Upper lobe of left lung (tissue), 6 donors: ENCODE results near the gene ELP4. TPM values are rescaled to one million over a fixed set of nuclear protein-coding genes. Genes with fewer than 3 reads are reported as not detected.
"Not testable (repeated sequence)": the region's sequence is repeated elsewhere in the genome, so short reads cannot be mapped to it uniquely, and the experiment has no call there.

Experiments used
- ATAC-seq, 2 donors: fragments of 200-7000 bp; cut with Tn5 transposase; one replicate each; pipeline ENCODE4 v1.9.1; 2022; ENCODE audit warnings: mild to moderate bottlenecking in 2 of 2, moderate library complexity in 2 of 2; ENCODE audit not compliant: low FRiP score in 2 of 2
- DNase-seq, 2 donors: peaks; one replicate each; pipeline ENCODE4 v3.0.0-alpha.2; 2019 to 2020
- H3K27ac ChIP-seq, 4 donors: fragments of 200-600 bp; sonication (generic); one replicate each; pipeline ENCODE4 v1.5.1; 2016 to 2019
- H3K27me3 ChIP-seq, 4 donors: fragments of 200-600 bp; sonication (generic); one replicate each; pipeline ENCODE4 v1.5.1; 2017 to 2019
- H3K36me3 ChIP-seq, 4 donors: fragments of 200-600 bp; sonication (generic); one replicate each; pipeline ENCODE4 v1.5.1; 2016 to 2019
- H3K4me1 ChIP-seq, 4 donors: fragments of 200-600 bp; sonication (generic); one replicate each; pipeline ENCODE4 v1.5.1; 2018 to 2019
- H3K4me3 ChIP-seq, 4 donors: fragments of 200-600 bp; sonication (generic); one replicate each; pipeline ENCODE4 v1.5.1; 2017 to 2019; ENCODE audit warnings: mild to moderate bottlenecking in 2 of 4, moderate library complexity in 1 of 4
- H3K9me3 ChIP-seq, 4 donors: fragments of 200-600 bp; sonication (generic); one replicate each; pipeline ENCODE4 v1.5.1; 2018 to 2019
- EP300 ChIP-seq, 4 donors: sonication (generic); formaldehyde crosslinking; IDR thresholded peaks; one replicate each; pipeline ENCODE4 v1.5.1; 2017; ENCODE audit warnings: antibody characterized with exemption in 4 of 4, control low read depth in 2 of 4
- POLR2A ChIP-seq, 4 donors: fragments of 450-650 bp; IDR thresholded peaks; one replicate each; pipeline ENCODE4 v1.5.1; 2016 to 2017; ENCODE audit warnings: antibody characterized with exemption in 4 of 4, mild to moderate bottlenecking in 2 of 4
- POLR2AphosphoS5 ChIP-seq, 2 donors: sonication (generic); formaldehyde crosslinking; IDR thresholded peaks; one replicate each; pipeline ENCODE4 v1.5.1; 2017; ENCODE audit warnings: antibody characterized with exemption in 2 of 2
- WGBS, 2 donors: methylation state at CpG; one replicate each; pipeline ENCODE4 v1.1.5; 2017 to 2018; 5-methylcytosine and 5-hydroxymethylcytosine counted together
- total RNA-seq, 6 donors: library from RNA; depleted of rRNA in 4 of 6; stranded (reverse); fragments of >200 nt in 4 of 6; gene quantifications; one replicate each; pipeline versions ENCODE4 v1.1.0 to v1.2.1, GENCODE V29; 2016 to 2021
- TF ChIP-seq, protein P1 (sequence below), 6 experiments: fragments of 450-650 bp in 4 of 6; fragments of 200-600 bp in 2 of 6; sonication (generic) in 2 of 6; IDR thresholded peaks; one replicate each; pipeline ENCODE4 v1.5.1; 2016 to 2019; ENCODE audit warnings: antibody characterized with exemption in 6 of 6
- donor health status: DM: no; HTN: no; CAD: no; lungs with moderate emphysema.
- donor health status: DM: no; HTN: yes; CAD: no; lungs with severe emphysema.

The ELP4 gene
- total RNA-seq, 6 donors from 2014 or later, result 6.3 to 34.7 (median 18.6) TPM

DNA sequence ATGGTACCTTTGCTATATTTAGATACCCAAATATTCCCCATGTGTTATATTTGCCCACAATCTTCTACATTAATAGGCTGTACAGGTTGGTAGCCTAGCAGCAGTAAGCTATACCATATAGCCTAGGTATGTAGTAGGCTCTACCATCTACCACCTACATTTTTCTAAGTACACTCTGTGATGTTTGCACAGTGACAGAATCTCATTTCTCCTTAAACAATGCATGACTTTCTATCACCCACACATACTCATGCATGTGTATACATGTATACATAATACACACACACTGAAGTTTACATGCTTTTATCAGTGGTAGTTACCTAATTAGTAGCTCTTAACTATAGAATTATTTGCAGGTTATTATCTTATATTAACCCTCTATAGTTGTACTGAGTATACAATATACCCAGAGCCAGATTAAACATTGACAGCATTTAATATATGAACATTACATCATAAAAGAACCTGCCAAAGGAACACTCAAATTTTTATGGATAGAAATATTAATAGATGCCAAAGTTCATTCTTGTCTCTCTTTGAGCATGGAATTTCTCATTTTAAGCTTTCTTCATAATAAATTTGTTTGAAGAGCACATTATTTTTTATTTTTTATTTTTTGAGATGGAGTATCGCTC is 51.4 kb downstream of the ELP4 start:
- no peak for ATAC-seq
- no peak overlapping the region for H3K27ac ChIP-seq
- H3K36me3 ChIP-seq, result no peaks in the 10 kb centered on the region
- TF ChIP-seq POLR2AphosphoS5 (IDR thresholded peaks at IDR 0.05) (no peak), POLR2A (IDR thresholded peaks at IDR 0.05) (no peak), EP300 (IDR thresholded peaks at IDR 0.05) (no peak)
- TF ChIP-seq, protein P1, sequence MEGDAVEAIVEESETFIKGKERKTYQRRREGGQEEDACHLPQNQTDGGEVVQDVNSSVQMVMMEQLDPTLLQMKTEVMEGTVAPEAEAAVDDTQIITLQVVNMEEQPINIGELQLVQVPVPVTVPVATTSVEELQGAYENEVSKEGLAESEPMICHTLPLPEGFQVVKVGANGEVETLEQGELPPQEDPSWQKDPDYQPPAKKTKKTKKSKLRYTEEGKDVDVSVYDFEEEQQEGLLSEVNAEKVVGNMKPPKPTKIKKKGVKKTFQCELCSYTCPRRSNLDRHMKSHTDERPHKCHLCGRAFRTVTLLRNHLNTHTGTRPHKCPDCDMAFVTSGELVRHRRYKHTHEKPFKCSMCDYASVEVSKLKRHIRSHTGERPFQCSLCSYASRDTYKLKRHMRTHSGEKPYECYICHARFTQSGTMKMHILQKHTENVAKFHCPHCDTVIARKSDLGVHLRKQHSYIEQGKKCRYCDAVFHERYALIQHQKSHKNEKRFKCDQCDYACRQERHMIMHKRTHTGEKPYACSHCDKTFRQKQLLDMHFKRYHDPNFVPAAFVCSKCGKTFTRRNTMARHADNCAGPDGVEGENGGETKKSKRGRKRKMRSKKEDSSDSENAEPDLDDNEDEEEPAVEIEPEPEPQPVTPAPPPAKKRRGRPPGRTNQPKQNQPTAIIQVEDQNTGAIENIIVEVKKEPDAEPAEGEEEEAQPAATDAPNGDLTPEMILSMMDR (IDR thresholded peaks at IDR 0.05), result no peak
- peaks cover 0 to 10% (median 0%) of the 10 kb centered on the region in 4 donors for H3K4me1 ChIP-seq
- no peak overlapping the region for H3K4me3 ChIP-seq
- no peak for DNase-seq
- no peaks in the 10 kb centered on the region for H3K9me3 ChIP-seq
- 93 to 98% methylated on average over 1 of the region's 1 CpG for WGBS, 2 donors
- H3K27me3 ChIP-seq, result no peaks in the 10 kb centered on the region

- not testable (repeated sequence) for ATAC-seq, H3K27ac ChIP-seq, H3K4me3 ChIP-seq, H3K36me3 ChIP-seq, H3K27me3 ChIP-seq, H3K4me1 ChIP-seq, H3K9me3 ChIP-seq, DNase-seq
- WGBS, 2 donors, result 99 to 100% methylated on average over 4 of the region's 4 CpGs
Observed at GRCh38 chr11:31564517-31564916, 55.0 kb downstream of the ELP4 start.

DNA sequence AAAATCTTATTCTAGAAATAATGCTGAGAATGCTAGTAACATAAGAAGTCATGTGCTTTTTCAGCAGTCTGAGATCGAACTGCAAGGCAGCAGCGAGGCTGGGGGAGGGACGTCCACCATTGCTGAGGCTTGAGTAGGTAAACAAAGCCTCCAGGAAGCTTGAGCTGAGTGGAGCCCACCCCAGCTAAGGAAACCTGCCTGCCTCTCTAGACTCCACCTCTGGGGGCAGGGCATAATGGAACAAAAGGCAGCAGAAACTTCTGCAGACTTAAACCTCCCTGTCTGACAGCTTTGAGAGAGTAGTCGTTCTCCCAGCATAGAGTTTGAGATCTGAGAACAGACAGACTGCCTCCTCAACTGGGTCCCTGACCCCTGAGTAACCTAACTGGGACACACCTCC is 64.6 kb downstream of the ELP4 start:
- H3K27me3 ChIP-seq, DNase-seq, H3K36me3 ChIP-seq, H3K4me3 ChIP-seq, H3K4me1 ChIP-seq, ATAC-seq, H3K9me3 ChIP-seq, H3K27ac ChIP-seq: not testable (repeated sequence)
- 80 to 85% methylated on average over 3 to 4 of the region's 4 CpGs for WGBS, 2 donors

GRCh38 chr11:31575764-31576163 is 66.2 kb downstream of the ELP4 start:
- not testable (repeated sequence) for H3K36me3 ChIP-seq, H3K27me3 ChIP-seq, H3K4me1 ChIP-seq, H3K4me3 ChIP-seq, H3K9me3 ChIP-seq, H3K27ac ChIP-seq, DNase-seq, ATAC-seq
- WGBS, 2 donors, result 97 to 98% methylated on average over 3 of the region's 3 CpGs

- H3K4me3 ChIP-seq, result not testable (repeated sequence)
Observed at GRCh38 chr11:31579412-31579811, 69.8 kb downstream of the ELP4 start.

GRCh38 chr11:31582697-31583096 is 73.1 kb downstream of the ELP4 start:
- Histone ChIP-seq H3K36me3 (no peaks in the 10 kb centered on the region), H3K27ac (no peak overlapping the region), H3K9me3 (no peaks in the 10 kb centered on the region), H3K4me3 (no peak overlapping the region), H3K27me3 (no peaks in the 10 kb centered on the region), H3K4me1 (no peaks in the 10 kb centered on the region)
- ATAC-seq (no peak), DNase-seq (no peak)
- WGBS, 2 donors, result 67 to 77% methylated on average over 1 of the region's 1 CpG
- TF ChIP-seq POLR2AphosphoS5 (IDR thresholded peaks at IDR 0.05), result no peak
- TF ChIP-seq, protein P1 (IDR thresholded peaks at IDR 0.05), result no peak
- no peak for TF ChIP-seq POLR2A (IDR thresholded peaks at IDR 0.05)
- TF ChIP-seq EP300 (IDR thresholded peaks at IDR 0.05), result no peak

More at GRCh38 chr11:31579412-31579811, 69.8 kb downstream of the ELP4 start:
- 89 to 98% methylated on average over 3 of the region's 3 CpGs for WGBS, 2 donors
- not testable (repeated sequence) for H3K27me3 ChIP-seq, H3K36me3 ChIP-seq, DNase-seq, H3K9me3 ChIP-seq, H3K27ac ChIP-seq, ATAC-seq, H3K4me1 ChIP-seq

- TF ChIP-seq EP300 (IDR thresholded peaks at IDR 0.05) (no peak), POLR2A (IDR thresholded peaks at IDR 0.05) (no peak)
- TF ChIP-seq, protein P1 (IDR thresholded peaks at IDR 0.05), result no peak
- no peak for ATAC-seq
Observed at GRCh38 chr11:31598454-31598853, 88.9 kb downstream of the ELP4 start.

More at GRCh38 chr11:31598454-31598853, 88.9 kb downstream of the ELP4 start:
- H3K4me3 ChIP-seq, result no peak overlapping the region
- 88 to 93% methylated on average over 2 of the region's 2 CpGs for WGBS, 2 donors
- H3K27me3 ChIP-seq, result no peaks in the 10 kb centered on the region
- no peaks in the 10 kb centered on the region for H3K9me3 ChIP-seq
- no peak for DNase-seq
- H3K36me3 ChIP-seq, result peaks cover 0 to 8% (median 0%) of the 10 kb centered on the region in 4 donors
- no peak overlapping the region for H3K27ac ChIP-seq
- H3K4me1 ChIP-seq, result no peaks in the 10 kb centered on the region
